Mucosa of rectum (tissue), 2 donors: Measurements from ENCODE around the gene RIN3.

Experiments used
- H3K27ac ChIP-seq, 2 donors: one replicate each; pipeline ENCODE4 v1.7.0; 2013; ENCODE audit warnings: inconsistent platforms in 2 of 2, low read depth in 2 of 2, low read length in 2 of 2
- H3K27me3 ChIP-seq, 2 donors: one replicate each; pipeline ENCODE4 v1.7.0; 2013; ENCODE audit warnings: low read length in 2 of 2; ENCODE audit not compliant: control insufficient read depth in 2 of 2, insufficient read depth in 2 of 2
- H3K36me3 ChIP-seq, 2 donors: one replicate each; pipeline ENCODE4 v1.7.0; 2013; ENCODE audit warnings: low read length in 2 of 2; ENCODE audit not compliant: control insufficient read depth in 2 of 2, insufficient read depth in 2 of 2
- H3K4me1 ChIP-seq, 2 donors: one replicate each; pipeline ENCODE4 v1.7.0; 2013; ENCODE audit warnings: low read length in 2 of 2, mild to moderate bottlenecking in 1 of 2; ENCODE audit not compliant: control insufficient read depth in 2 of 2, insufficient read depth in 2 of 2
- H3K4me3 ChIP-seq, 2 donors: one replicate each; pipeline ENCODE4 v1.7.0; 2013; ENCODE audit warnings: low read length in 2 of 2
- H3K9ac ChIP-seq, 2 donors: one replicate each; pipeline ENCODE4 v1.7.0; 2013; ENCODE audit warnings: low read length in 2 of 2, low read depth in 1 of 2, mild to moderate bottlenecking in 1 of 2
- H3K9me3 ChIP-seq, 2 donors: one replicate each; pipeline ENCODE4 v1.7.0; 2013; ENCODE audit warnings: low read length in 2 of 2; ENCODE audit not compliant: control insufficient read depth in 2 of 2
- donor health status: healthy.
- donor health status: Normal muscosa, but diverticular disease.

Gene RIN3

GRCh38 chr14:92619671-92620456, 106.3 kb downstream of the RIN3 start:
- no peak overlapping the region for H3K4me3 ChIP-seq
- peaks cover 3 to 4% of the 10 kb centered on the region in 2 donors for H3K9me3 ChIP-seq
- H3K4me1 ChIP-seq: no peaks in the 10 kb centered on the region
- H3K27ac ChIP-seq: no peak overlapping the region
- no peak overlapping the region for H3K9ac ChIP-seq
- no peaks in the 10 kb centered on the region for H3K27me3 ChIP-seq
- H3K36me3 ChIP-seq: peaks cover 0 to 7% of the 10 kb centered on the region in 2 donors

GRCh38 chr14:92622311-92622710, 108.7 kb downstream of the RIN3 start:
- H3K9me3 ChIP-seq: peaks cover 4 to 7% of the 10 kb centered on the region in 2 donors
- no peak overlapping the region for H3K9ac ChIP-seq
- H3K36me3 ChIP-seq: peaks cover 2 to 6% of the 10 kb centered on the region in 2 donors
- H3K27ac ChIP-seq: no peak overlapping the region
- H3K4me3 ChIP-seq: no peak overlapping the region
- no peaks in the 10 kb centered on the region for H3K4me1 ChIP-seq
- H3K27me3 ChIP-seq: no peaks in the 10 kb centered on the region

GRCh38 chr14:92624764-92625163, 111.2 kb downstream of the RIN3 start:
- no peak overlapping the region for H3K27ac ChIP-seq
- H3K9me3 ChIP-seq: peaks cover 9 to 11% of the 10 kb centered on the region in 2 donors

GRCh38 chr14:92625213-92625612, 111.6 kb downstream of the RIN3 start:
- no peaks in the 10 kb centered on the region for H3K27me3 ChIP-seq
- H3K4me3 ChIP-seq: no peak overlapping the region
- no peak overlapping the region for H3K27ac ChIP-seq
- peaks cover 9 to 11% of the 10 kb centered on the region in 2 donors for H3K9me3 ChIP-seq
- peaks cover 2 to 10% of the 10 kb centered on the region in 2 donors for H3K36me3 ChIP-seq
- H3K9ac ChIP-seq: no peak overlapping the region
- H3K4me1 ChIP-seq: no peaks in the 10 kb centered on the region

More at GRCh38 chr14:92624764-92625163, 111.2 kb downstream of the RIN3 start:
- no peaks in the 10 kb centered on the region for H3K27me3 ChIP-seq
- H3K36me3 ChIP-seq: peaks cover 2 to 10% of the 10 kb centered on the region in 2 donors
- H3K4me1 ChIP-seq: no peaks in the 10 kb centered on the region
- no peak overlapping the region for H3K4me3 ChIP-seq
- no peak overlapping the region for H3K9ac ChIP-seq

GRCh38 chr14:92626041-92626440, 112.5 kb downstream of the RIN3 start:
- Histone ChIP-seq H3K4me3 (no peak overlapping the region), H3K9ac (no peak overlapping the region), H3K4me1 (no peaks in the 10 kb centered on the region), H3K27ac (no peak overlapping the region), H3K27me3 (no peaks in the 10 kb centered on the region), H3K36me3 (peaks cover 2 to 10% of the 10 kb centered on the region in 2 donors), H3K9me3 (peaks cover 9 to 11% of the 10 kb centered on the region in 2 donors)

- Histone ChIP-seq H3K9me3 (peaks cover 5 to 11% of the 10 kb centered on the region in 2 donors), H3K9ac (no peak overlapping the region), H3K27ac (no peak overlapping the region), H3K36me3 (peaks cover 2 to 10% of the 10 kb centered on the region in 2 donors), H3K27me3 (no peaks in the 10 kb centered on the region), H3K4me1 (no peaks in the 10 kb centered on the region), H3K4me3 (no peak overlapping the region)
Measured at GRCh38 chr14:92627707-92628215, 114.2 kb downstream of the RIN3 start.

- peaks cover 5 to 8% of the 10 kb centered on the region in 2 donors for H3K9me3 ChIP-seq
- no peak overlapping the region for H3K4me3 ChIP-seq
- peaks cover 0 to 10% of the 10 kb centered on the region in 2 donors for H3K36me3 ChIP-seq
- H3K27me3 ChIP-seq: no peaks in the 10 kb centered on the region
- no peaks in the 10 kb centered on the region for H3K4me1 ChIP-seq
- no peak overlapping the region for H3K9ac ChIP-seq
- H3K27ac ChIP-seq: no peak overlapping the region
Measured at GRCh38 chr14:92628636-92629035, 115.1 kb downstream of the RIN3 start.

- Histone ChIP-seq H3K4me3 (no peak overlapping the region), H3K36me3 (peaks cover 0 to 10% of the 10 kb centered on the region in 2 donors), H3K27ac (no peak overlapping the region), H3K9ac (no peak overlapping the region), H3K27me3 (no peaks in the 10 kb centered on the region), H3K4me1 (no peaks in the 10 kb centered on the region), H3K9me3 (peaks cover 5 to 8% of the 10 kb centered on the region in 2 donors)
Measured at GRCh38 chr14:92630367-92630766, 116.8 kb downstream of the RIN3 start.

- H3K27me3 ChIP-seq: no peaks in the 10 kb centered on the region
- H3K36me3 ChIP-seq: peaks cover 0 to 10% of the 10 kb centered on the region in 2 donors
- H3K4me3 ChIP-seq: no peak overlapping the region
- H3K9me3 ChIP-seq: peaks cover 5 to 8% of the 10 kb centered on the region in 2 donors
- no peak overlapping the region for H3K27ac ChIP-seq
- H3K4me1 ChIP-seq: no peaks in the 10 kb centered on the region
- no peak overlapping the region for H3K9ac ChIP-seq
Measured at GRCh38 chr14:92631098-92631497, 117.5 kb downstream of the RIN3 start.

- H3K36me3 ChIP-seq: peaks cover 0 to 4% of the 10 kb centered on the region in 2 donors
- peaks cover under 1 to 3% of the 10 kb centered on the region in 2 donors for H3K9me3 ChIP-seq
- H3K4me1 ChIP-seq: no peaks in the 10 kb centered on the region
- no peak overlapping the region for H3K27ac ChIP-seq
- no peak overlapping the region for H3K4me3 ChIP-seq
- H3K9ac ChIP-seq: no peak overlapping the region
- H3K27me3 ChIP-seq: no peaks in the 10 kb centered on the region
Measured at GRCh38 chr14:92632546-92633273, 119.1 kb downstream of the RIN3 start.
